ENCODE measurements around the gene MYH15. TPM values are rescaled to one million over a fixed set of nuclear protein-coding genes. Genes with fewer than 3 reads are reported as not detected.

The MYH15 gene
- total and polyA plus RNA-seq, 4 donors, result 0.01 to 0.08 (median 0.05) TPM; not detected in 1

DNA sequence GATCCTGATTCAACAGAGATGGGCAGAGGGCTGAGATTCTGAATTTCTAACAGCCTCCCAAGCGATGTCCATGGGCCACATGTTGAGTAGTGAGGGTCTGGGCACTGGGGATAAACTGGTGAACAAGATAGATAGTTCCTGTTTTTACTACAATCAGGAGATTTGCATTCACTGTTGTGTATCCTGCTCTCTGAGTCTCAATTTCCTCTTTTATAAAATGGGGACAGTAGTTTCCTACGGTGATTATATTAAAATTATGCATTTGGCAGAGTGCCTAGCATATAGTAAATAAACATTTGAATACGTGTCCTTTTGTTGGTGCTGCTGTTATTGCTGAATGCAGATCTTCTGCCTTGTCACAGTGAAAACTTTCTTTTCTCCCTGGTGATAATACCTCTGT is 102.5 kb downstream of the MYH15 start:
- Histone ChIP-seq H3K36me3 (ENCODE audit: control insufficient read depth in 4 of 4, insufficient read depth in 3 of 4, low read depth in 1 of 4, low read length in 3 of 4) (no peaks in the 10 kb centered on the region), H3K27ac (ENCODE audit: low read depth in 1 of 2, low read length in 2 of 2) (no peak overlapping the region), H3K9me3 (ENCODE audit: control insufficient read depth in 4 of 4, low read length in 3 of 4) (no peaks in the 10 kb centered on the region), H3K27me3 (ENCODE audit: control insufficient read depth in 4 of 4, insufficient read depth in 4 of 4, low read length in 3 of 4) (no peaks in the 10 kb centered on the region), H3K9ac (ENCODE audit: low read depth in 1 of 2, low read length in 2 of 2) (no peak overlapping the region), H3K4me1 (ENCODE audit: control insufficient read depth in 4 of 4, insufficient read depth in 4 of 4, low read length in 3 of 4) (peaks cover 0 to 9% (median 4%) of the 10 kb centered on the region in 4 donors), H3K4me3 (ENCODE audit: low read depth in 1 of 3, low read length in 3 of 3) (no peak overlapping the region)
- DNase-seq (ENCODE audit: low spot score), result no peak
- TF ChIP-seq HNF4G (IDR thresholded peaks at IDR 0.05) (no peak), RAD21 (IDR thresholded peaks at IDR 0.05) (no peak), YY1 (IDR thresholded peaks at IDR 0.05) (no peak)
- TF ChIP-seq, protein P1, sequence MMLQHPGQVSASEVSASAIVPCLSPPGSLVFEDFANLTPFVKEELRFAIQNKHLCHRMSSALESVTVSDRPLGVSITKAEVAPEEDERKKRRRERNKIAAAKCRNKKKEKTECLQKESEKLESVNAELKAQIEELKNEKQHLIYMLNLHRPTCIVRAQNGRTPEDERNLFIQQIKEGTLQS (IDR thresholded peaks at IDR 0.05), result no peak
- 67% methylated on average over 3 of the region's 3 CpGs for WGBS

DNA sequence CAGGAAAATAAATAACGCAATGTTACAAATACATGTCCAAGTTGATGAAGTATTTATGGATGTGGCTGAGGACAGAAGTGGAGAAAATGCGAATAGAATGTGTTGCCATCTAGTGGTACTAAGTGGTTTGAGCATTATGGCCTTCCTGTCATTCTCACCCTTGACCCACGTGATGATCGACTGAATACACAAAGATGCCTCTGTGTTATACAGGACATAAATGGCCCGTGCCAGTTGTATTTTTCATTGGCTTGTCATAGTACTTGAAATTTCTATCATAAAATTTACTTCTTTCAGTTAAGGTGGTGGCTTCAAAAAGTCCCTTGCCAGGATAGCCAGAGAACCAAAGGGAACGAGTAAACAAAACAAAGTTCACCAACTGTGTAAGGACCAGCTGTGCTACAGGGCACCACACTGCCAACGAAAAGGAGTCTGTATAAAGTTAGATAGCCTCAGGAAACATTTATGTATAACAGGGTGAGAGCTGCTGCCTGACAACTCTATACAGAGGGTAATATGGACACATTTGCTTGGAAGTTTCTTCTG is 103.7 kb downstream of the MYH15 start:
- TF ChIP-seq, protein P2, sequence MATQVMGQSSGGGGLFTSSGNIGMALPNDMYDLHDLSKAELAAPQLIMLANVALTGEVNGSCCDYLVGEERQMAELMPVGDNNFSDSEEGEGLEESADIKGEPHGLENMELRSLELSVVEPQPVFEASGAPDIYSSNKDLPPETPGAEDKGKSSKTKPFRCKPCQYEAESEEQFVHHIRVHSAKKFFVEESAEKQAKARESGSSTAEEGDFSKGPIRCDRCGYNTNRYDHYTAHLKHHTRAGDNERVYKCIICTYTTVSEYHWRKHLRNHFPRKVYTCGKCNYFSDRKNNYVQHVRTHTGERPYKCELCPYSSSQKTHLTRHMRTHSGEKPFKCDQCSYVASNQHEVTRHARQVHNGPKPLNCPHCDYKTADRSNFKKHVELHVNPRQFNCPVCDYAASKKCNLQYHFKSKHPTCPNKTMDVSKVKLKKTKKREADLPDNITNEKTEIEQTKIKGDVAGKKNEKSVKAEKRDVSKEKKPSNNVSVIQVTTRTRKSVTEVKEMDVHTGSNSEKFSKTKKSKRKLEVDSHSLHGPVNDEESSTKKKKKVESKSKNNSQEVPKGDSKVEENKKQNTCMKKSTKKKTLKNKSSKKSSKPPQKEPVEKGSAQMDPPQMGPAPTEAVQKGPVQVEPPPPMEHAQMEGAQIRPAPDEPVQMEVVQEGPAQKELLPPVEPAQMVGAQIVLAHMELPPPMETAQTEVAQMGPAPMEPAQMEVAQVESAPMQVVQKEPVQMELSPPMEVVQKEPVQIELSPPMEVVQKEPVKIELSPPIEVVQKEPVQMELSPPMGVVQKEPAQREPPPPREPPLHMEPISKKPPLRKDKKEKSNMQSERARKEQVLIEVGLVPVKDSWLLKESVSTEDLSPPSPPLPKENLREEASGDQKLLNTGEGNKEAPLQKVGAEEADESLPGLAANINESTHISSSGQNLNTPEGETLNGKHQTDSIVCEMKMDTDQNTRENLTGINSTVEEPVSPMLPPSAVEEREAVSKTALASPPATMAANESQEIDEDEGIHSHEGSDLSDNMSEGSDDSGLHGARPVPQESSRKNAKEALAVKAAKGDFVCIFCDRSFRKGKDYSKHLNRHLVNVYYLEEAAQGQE (IDR thresholded peaks at IDR 0.05), result no peak
- TF ChIP-seq JUND (IDR thresholded peaks at IDR 0.05) (no peak), HNF4A (conservative IDR thresholded peaks at IDR 0.05) (peak; percentile 77 to 79), YY1 (IDR thresholded peaks at IDR 0.05) (peak; percentile 61), GABPA (IDR thresholded peaks at IDR 0.05 in 1 of 2, conservative IDR thresholded peaks at IDR 0.05 in 1 of 2) (no peak), FOXA1 (IDR thresholded peaks at IDR 0.05) (peak; percentile 29), NR2F2 (IDR thresholded peaks at IDR 0.05) (no peak), RAD21 (IDR thresholded peaks at IDR 0.05) (peak; percentile 93 to 95), FOXA2 (IDR thresholded peaks at IDR 0.05) (peak; percentile 59), SP1 (IDR thresholded peaks at IDR 0.05) (peak; percentile 64), RXRA (IDR thresholded peaks at IDR 0.05) (peak in 1 of 2 donors; percentile 40), EGR1 (IDR thresholded peaks at IDR 0.05; ENCODE audit: low read depth in 2 of 2) (no peak), HNF4G (IDR thresholded peaks at IDR 0.05) (peak; percentile 56), TAF1 (conservative IDR thresholded peaks at IDR 0.05) (no peak)
- TF ChIP-seq, protein P3, sequence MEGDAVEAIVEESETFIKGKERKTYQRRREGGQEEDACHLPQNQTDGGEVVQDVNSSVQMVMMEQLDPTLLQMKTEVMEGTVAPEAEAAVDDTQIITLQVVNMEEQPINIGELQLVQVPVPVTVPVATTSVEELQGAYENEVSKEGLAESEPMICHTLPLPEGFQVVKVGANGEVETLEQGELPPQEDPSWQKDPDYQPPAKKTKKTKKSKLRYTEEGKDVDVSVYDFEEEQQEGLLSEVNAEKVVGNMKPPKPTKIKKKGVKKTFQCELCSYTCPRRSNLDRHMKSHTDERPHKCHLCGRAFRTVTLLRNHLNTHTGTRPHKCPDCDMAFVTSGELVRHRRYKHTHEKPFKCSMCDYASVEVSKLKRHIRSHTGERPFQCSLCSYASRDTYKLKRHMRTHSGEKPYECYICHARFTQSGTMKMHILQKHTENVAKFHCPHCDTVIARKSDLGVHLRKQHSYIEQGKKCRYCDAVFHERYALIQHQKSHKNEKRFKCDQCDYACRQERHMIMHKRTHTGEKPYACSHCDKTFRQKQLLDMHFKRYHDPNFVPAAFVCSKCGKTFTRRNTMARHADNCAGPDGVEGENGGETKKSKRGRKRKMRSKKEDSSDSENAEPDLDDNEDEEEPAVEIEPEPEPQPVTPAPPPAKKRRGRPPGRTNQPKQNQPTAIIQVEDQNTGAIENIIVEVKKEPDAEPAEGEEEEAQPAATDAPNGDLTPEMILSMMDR (IDR thresholded peaks at IDR 0.05; ENCODE audit: low read depth, low read length, missing input control), result peak; percentile 86
- TF ChIP-seq, protein P4, sequence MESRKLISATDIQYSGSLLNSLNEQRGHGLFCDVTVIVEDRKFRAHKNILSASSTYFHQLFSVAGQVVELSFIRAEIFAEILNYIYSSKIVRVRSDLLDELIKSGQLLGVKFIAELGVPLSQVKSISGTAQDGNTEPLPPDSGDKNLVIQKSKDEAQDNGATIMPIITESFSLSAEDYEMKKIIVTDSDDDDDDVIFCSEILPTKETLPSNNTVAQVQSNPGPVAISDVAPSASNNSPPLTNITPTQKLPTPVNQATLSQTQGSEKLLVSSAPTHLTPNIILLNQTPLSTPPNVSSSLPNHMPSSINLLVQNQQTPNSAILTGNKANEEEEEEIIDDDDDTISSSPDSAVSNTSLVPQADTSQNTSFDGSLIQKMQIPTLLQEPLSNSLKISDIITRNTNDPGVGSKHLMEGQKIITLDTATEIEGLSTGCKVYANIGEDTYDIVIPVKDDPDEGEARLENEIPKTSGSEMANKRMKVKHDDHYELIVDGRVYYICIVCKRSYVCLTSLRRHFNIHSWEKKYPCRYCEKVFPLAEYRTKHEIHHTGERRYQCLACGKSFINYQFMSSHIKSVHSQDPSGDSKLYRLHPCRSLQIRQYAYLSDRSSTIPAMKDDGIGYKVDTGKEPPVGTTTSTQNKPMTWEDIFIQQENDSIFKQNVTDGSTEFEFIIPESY (IDR thresholded peaks at IDR 0.05), result peak; percentile 38
- TF ChIP-seq, protein P1 (IDR thresholded peaks at IDR 0.05), result no peak
- TF ChIP-seq, protein P5, sequence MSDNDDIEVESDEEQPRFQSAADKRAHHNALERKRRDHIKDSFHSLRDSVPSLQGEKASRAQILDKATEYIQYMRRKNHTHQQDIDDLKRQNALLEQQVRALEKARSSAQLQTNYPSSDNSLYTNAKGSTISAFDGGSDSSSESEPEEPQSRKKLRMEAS (IDR thresholded peaks at IDR 0.05), result peak; percentile 11
- DNase-seq (ENCODE audit: low spot score), result no peak
- H3K27ac ChIP-seq (ENCODE audit: low read depth in 1 of 2, low read length in 2 of 2), result no peak overlapping the region
- H3K9ac ChIP-seq (ENCODE audit: low read depth in 1 of 2, low read length in 2 of 2), result no peak overlapping the region
- 6% methylated on average over 7 of the region's 7 CpGs for WGBS
- peaks cover 0 to 9% (median 4%) of the 10 kb centered on the region in 4 donors for H3K4me1 ChIP-seq (ENCODE audit: control insufficient read depth in 4 of 4, insufficient read depth in 4 of 4, low read length in 3 of 4)
- no peaks in the 10 kb centered on the region for H3K27me3 ChIP-seq (ENCODE audit: control insufficient read depth in 4 of 4, insufficient read depth in 4 of 4, low read length in 3 of 4)
- no peaks in the 10 kb centered on the region for H3K9me3 ChIP-seq (ENCODE audit: control insufficient read depth in 4 of 4, low read length in 3 of 4)
- H3K36me3 ChIP-seq (ENCODE audit: control insufficient read depth in 4 of 4, insufficient read depth in 3 of 4, low read depth in 1 of 4, low read length in 3 of 4), result no peaks in the 10 kb centered on the region
- no peak overlapping the region for H3K4me3 ChIP-seq (ENCODE audit: low read depth in 1 of 3, low read length in 3 of 3)

All from liver (tissue), 9 donors.